Endothelial cell of umbilical vein (primary cell): ENCODE data around the gene ZDHHC3.

Source experiments
- EZH2 ChIP-seq: IDR thresholded peaks from 2 replicates; pipeline ENCODE4 v1.6.1; 2012; ENCODE audit warnings: borderline replicate concordance, low read depth, mild to moderate bottlenecking, moderate library complexity, low read length, inconsistent platforms; ENCODE audit not compliant: severe bottlenecking
- FOS ChIP-seq: IDR thresholded peaks from 2 replicates; pipeline ENCODE4 v1.6.1; 2011; ENCODE audit warnings: mild to moderate bottlenecking, low read length, moderate library complexity, borderline replicate concordance; ENCODE audit not compliant: insufficient read depth
- JUN ChIP-seq: IDR thresholded peaks from 2 replicates; pipeline ENCODE4 v1.6.1; 2011; ENCODE audit warnings: borderline replicate concordance, low read depth; ENCODE audit not compliant: insufficient read length, insufficient read depth
- MAX ChIP-seq: IDR thresholded peaks from 2 replicates; pipeline ENCODE4 v1.6.1; 2011; ENCODE audit not compliant: insufficient read depth, insufficient read length
- POLR2A ChIP-seq: IDR thresholded peaks from 2 replicates; pipeline ENCODE4 v1.6.1; 2012; ENCODE audit warnings: low read depth, mild to moderate bottlenecking, control low read depth, low read length
- POLR2AphosphoS5 ChIP-seq: IDR thresholded peaks from 2 replicates; pipeline ENCODE4 v1.6.1; 2012; ENCODE audit warnings: low read depth, mild to moderate bottlenecking, control low read depth, low read length, moderate library complexity; ENCODE audit not compliant: insufficient read depth
- TF ChIP-seq, protein P1 (sequence below), 2 donors: IDR thresholded peaks; 1 replicate in 1 of 2; 2 replicates in 1 of 2; pipeline ENCODE4 v1.5.1; 2011; ENCODE audit warnings: low read length in 2 of 2, mild to moderate bottlenecking in 2 of 2, moderate library complexity in 2 of 2, control low read depth in 1 of 2, inconsistent platforms in 1 of 2, low read depth in 1 of 2; ENCODE audit not compliant: insufficient read depth in 1 of 2; ENCODE audit errors: extremely low read depth in 1 of 2

DNA sequence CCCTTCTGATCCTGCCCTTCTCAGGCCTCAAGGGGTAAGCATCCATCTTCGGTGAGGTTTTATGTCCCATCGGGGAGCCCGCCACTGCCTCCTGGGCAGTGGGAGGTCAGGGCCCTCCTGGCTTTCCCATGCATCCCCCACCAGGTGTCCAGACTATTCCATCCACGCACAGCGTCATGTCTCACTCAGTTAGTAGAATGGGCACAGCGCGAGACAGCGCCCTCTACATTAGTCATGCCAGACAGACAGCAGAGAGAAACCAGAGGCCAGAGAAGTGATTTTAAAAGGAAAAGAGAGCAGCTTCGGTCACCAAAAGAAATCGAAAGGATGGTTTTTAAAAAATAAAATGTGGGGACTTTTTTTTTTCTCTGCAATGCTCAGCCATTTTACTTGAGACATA, 49.8 kb downstream of the ZDHHC3 start:
- TF ChIP-seq, protein P1, sequence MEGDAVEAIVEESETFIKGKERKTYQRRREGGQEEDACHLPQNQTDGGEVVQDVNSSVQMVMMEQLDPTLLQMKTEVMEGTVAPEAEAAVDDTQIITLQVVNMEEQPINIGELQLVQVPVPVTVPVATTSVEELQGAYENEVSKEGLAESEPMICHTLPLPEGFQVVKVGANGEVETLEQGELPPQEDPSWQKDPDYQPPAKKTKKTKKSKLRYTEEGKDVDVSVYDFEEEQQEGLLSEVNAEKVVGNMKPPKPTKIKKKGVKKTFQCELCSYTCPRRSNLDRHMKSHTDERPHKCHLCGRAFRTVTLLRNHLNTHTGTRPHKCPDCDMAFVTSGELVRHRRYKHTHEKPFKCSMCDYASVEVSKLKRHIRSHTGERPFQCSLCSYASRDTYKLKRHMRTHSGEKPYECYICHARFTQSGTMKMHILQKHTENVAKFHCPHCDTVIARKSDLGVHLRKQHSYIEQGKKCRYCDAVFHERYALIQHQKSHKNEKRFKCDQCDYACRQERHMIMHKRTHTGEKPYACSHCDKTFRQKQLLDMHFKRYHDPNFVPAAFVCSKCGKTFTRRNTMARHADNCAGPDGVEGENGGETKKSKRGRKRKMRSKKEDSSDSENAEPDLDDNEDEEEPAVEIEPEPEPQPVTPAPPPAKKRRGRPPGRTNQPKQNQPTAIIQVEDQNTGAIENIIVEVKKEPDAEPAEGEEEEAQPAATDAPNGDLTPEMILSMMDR (IDR thresholded peaks at IDR 0.05; ENCODE audit: extremely low read depth in 1 of 2, insufficient read depth in 1 of 2, low read depth in 1 of 2, low read length in 2 of 2), result no peak
- TF ChIP-seq EZH2 (no peak), POLR2A (no peak), POLR2AphosphoS5 (no peak), FOS (no peak), JUN (no peak), MAX (no peak)
